Tibial nerve (tissue), 3 donors: ENCODE measurements around the gene HES4.

Experiments
- POLR2A ChIP-seq, 2 donors: fragments of 450-650 bp; IDR thresholded peaks; one replicate each; pipeline ENCODE4 v1.6.1; 2017; ENCODE audit warnings: antibody characterized with exemption in 2 of 2, mild to moderate bottlenecking in 2 of 2, moderate library complexity in 2 of 2
- TF ChIP-seq, protein P1 (sequence below), 5 experiments: fragments of 200-600 bp in 3 of 5; fragments of 450-650 bp in 2 of 5; sonication (generic) in 3 of 5; IDR thresholded peaks; one replicate each; pipeline ENCODE4 v1.5.1; 2016 to 2019; ENCODE audit warnings: antibody characterized with exemption in 5 of 5, mild to moderate bottlenecking in 3 of 5, moderate library complexity in 2 of 5

DNA sequence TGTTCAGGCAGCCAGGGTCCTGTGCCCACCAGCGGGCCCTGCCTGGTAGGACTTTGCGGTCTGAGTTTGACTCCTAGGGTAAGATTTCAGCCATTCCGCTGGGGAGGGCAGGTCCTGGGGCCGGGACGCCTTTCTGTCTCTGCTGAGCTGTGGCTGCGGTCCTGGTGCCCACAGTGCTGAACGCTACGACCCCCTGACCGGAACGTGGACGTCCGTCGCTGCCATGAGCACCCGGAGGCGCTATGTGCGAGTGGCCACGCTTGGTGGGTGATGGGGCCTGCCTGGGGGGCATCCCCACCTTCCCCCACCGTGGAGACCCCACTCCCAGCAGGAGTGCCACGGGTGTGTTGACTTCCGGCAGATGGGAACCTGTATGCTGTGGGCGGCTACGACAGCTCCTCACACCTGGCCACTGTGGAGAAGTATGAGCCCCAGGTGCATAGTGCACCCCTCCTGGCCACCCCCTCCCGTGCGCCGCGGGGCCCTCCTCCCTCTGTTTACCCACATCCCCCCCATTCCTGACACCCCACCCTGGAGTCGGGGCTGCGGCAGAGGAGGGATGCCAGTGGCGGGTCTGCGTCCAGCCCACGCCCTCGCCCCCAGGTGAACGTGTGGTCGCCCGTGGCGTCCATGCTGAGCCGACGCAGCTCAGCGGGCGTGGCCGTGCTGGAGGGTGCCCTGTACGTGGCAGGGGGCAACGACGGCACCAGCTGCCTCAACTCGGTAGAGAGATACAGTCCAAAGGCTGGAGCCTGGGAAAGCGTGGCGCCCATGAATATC is 36.0 kb downstream of the HES4 start:
- TF ChIP-seq, protein P1, sequence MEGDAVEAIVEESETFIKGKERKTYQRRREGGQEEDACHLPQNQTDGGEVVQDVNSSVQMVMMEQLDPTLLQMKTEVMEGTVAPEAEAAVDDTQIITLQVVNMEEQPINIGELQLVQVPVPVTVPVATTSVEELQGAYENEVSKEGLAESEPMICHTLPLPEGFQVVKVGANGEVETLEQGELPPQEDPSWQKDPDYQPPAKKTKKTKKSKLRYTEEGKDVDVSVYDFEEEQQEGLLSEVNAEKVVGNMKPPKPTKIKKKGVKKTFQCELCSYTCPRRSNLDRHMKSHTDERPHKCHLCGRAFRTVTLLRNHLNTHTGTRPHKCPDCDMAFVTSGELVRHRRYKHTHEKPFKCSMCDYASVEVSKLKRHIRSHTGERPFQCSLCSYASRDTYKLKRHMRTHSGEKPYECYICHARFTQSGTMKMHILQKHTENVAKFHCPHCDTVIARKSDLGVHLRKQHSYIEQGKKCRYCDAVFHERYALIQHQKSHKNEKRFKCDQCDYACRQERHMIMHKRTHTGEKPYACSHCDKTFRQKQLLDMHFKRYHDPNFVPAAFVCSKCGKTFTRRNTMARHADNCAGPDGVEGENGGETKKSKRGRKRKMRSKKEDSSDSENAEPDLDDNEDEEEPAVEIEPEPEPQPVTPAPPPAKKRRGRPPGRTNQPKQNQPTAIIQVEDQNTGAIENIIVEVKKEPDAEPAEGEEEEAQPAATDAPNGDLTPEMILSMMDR (IDR thresholded peaks at IDR 0.05): no peak
- no peak for TF ChIP-seq POLR2A (IDR thresholded peaks at IDR 0.05)
